T-helper 2 cell treated with Interferon-gamma antibody and Interleukin-4, amounts not matched to agents 100 ng/mL and 5 ng/mL, for 36 hours (primary cell): ENCODE measurements around the gene C12orf60. TPM values are rescaled to one million over a fixed set of nuclear protein-coding genes. Genes with fewer than 3 reads are reported as not detected.

Experiments used
- intact Hi-C: fragments of 100-400 bp; cut with micrococcal nuclease; formaldehyde crosslinking; loops from one replicate; pipeline ENCODE4 v1.15.1; 2023
- total RNA-seq: library from RNA; stranded (reverse); gene quantifications from 2 replicates; pipeline ENCODE4 v1.2.3, GENCODE V29; 2022

C12orf60 gene
- total RNA-seq, 1 donor from 2014 or later: 1.5 TPM

GRCh38 chr12:14775636-14775980 lies 27.9 kb upstream of the C12orf60 start:
- intact Hi-C loops: loop anchor here (2.0 kb wide), 1 partner anchor 221 kb away; no protein-coding TSS in a partner anchor

DNA sequence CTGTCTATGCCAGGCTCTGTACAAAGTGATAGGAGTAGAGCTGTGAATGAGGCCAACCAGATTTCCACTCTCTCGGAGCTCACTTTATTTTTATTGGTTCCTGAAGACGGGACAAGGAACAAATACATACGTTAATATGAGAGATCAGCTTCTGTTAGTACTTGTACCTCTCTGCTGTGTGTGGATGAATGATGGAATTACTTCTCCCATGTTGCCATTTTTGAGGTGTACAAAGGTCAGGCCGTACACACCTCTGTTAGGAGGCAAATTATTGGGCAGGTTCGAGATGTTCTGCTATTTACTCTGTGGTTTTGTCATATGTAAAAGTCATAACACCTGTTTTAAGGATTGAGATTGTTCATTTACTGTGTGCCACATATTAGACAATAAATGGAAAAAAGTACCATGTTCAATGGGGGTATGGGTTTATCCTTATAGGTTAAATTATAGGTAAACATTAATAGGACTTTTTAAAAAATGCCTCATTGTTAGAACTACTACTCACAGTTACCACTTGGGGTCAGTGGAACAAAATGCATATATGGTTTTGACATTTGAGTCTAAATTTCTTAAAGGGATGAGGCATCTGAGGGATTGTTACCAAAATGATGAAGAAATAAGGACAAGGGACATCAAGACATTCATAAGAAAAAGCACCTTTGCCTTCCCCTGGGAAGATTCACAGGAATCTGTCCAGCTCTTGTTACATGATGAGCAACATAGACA lies 27.1 kb upstream of the C12orf60 start:
- intact Hi-C loops: no loop called here

GRCh38 chr12:14777271-14777670 lies 26.2 kb upstream of the C12orf60 start:
- intact Hi-C loops: no loop called here

DNA sequence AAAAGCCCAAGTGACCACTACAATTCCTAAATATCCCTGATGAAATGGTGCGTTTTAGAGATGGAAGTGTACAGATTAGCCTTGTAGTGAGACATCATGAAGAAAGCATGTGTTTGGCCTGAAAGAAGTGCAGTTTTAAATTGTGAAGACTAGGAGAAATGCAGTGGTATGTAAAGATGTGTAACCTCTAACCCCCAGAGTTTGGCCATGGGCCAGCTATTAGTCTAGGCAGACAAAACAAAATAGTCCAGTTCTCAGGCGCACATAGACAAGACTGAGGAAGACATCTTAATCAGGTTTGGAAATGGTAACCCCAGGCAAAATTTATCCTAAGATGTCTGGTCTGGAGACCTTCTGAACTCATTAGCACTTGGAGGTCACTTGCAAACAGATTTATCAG lies 23.6 kb upstream of the C12orf60 start:
- intact Hi-C loops: no loop called here

GRCh38 chr12:14780859-14781258 lies 22.6 kb upstream of the C12orf60 start:
- intact Hi-C loops: no loop called here

DNA sequence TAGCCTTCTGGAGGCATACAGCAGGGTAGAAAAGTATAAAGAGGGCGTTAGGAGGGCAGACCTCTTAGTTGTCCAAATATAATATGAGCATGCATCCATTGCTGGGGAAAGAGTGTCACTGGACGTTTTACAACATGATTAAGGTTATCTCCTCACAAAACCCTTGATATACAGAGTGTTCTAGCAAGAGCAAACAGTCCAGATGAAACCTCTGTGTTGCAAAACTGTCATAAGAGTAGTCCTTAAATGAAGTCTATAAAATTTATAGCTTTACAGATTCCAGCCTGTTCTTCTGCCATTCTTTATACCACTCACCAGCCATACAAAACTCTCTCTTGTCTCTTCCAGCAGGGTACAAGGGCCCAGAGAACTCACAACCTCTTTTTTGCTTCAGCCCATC lies 21.9 kb upstream of the C12orf60 start:
- intact Hi-C loops: no loop called here

- intact Hi-C loops: no loop called here
Observed at GRCh38 chr12:14782756-14783155, 20.7 kb upstream of the C12orf60 start.

DNA sequence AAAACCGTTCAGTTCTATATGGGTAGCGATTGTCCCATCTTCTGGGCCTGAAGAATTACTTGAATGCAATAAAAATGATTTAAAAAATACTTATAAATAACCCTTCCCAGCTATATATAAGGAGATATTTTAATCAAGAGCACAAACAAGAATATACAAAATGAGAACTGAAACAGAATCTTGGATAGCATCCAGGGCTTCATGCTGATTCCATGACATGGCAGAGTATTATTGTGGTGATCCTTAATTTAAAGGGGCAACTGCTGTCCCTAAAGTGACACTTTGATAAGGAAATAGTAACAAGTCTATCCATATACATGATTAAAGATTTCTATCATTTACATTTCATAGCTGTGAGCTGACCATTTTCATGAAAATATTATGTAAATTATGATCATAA lies 19.0 kb upstream of the C12orf60 start:
- intact Hi-C loops: no loop called here

DNA sequence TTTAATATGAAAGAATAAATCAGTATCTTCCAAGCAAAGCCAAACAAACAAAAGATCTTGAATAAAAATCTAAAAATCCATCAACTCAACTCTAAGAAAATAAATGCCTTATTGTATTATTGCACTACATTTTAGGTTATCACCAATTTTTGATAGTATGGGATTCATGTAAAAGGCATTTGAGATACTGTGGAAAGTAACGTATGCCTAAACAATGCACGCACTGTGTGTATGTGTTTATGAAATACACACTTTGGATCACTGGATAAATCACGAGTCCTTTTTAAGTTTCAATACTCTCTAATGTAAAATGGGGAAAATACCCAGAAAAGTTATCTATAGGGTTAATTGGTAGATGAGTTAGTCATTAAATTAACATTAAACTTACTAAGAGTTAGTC lies 17.9 kb upstream of the C12orf60 start:
- intact Hi-C loops: no loop called here

GRCh38 chr12:14795028-14795448 lies 8.4 kb upstream of the C12orf60 start:
- intact Hi-C loops: no loop called here

DNA sequence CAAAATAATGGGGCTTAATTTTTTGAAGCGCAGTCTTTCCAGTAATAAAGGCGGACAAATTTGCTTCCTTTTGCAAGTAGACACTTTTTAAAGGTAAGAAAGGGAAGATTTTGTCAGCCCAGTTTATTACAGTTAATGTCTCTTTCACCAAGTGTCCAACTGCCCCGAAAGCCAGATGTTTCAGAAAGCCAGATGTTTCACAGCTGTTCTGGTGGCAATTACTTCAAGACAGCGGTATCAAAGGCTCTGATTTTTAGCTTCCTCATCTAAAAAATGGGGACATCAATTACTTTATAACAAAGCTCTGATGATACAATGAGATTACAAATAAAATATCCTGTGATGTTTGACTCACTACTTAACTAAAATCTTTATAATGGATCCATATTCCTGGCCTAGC lies 1.2 kb upstream of the C12orf60 start:
- intact Hi-C loops: loop anchor here (10.0 kb wide), 1 partner anchor 77 kb away; no protein-coding TSS in a partner anchor

DNA sequence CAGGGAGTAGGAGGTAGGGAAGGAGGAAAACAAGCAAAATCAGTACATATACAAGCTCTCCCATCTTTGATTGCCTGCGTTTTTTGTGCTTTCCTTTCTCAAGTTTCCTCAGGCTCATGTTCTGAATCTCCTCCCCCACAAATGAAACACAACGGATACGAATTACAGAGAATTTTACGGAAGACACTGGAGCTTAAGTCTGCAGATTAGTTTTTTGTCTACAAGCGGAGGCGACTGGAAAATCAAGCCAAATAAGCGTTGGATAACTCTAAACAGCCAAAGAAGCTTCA lies 804 bp upstream of the C12orf60 start:
- intact Hi-C loops: loop anchor here (1.0 to 10.0 kb wide), 4 partner anchors 28 to 1080 kb away; partner anchors contain the start of genes ARHGDIB and STRAP

- intact Hi-C loops: loop anchor here (1.0 to 10.0 kb wide), 4 partner anchors 29 to 1079 kb away; partner anchors contain the start of genes ARHGDIB and STRAP
Observed at GRCh38 chr12:14803830-14804160, 325 bp downstream of the C12orf60 start.

- intact Hi-C loops: no loop called here
Observed at GRCh38 chr12:14810167-14810952, 6.9 kb downstream of the C12orf60 start.

- intact Hi-C loops: no loop called here
Observed at GRCh38 chr12:14810953-14811483, 7.5 kb downstream of the C12orf60 start.

DNA sequence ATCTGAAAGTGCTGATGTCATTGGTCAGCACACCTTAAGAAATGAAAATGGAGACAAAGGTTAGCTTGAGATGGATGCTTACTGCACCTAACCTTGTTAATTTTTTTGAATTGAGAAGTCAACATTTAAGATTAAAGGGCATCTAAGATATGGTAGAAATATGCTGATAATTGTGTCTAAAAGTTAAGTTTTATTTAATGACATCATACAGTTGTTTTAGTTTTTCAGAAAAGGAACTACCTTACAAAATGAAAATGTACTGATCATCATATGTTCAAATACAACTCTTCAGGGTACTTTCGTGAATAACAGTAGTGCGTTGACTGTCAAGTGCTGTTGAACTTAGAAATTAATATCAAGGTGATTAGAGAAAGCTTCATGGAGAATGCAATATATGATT lies 8.0 kb downstream of the C12orf60 start:
- intact Hi-C loops: no loop called here

- intact Hi-C loops: no loop called here
Observed at GRCh38 chr12:14814014-14814413, 10.5 kb downstream of the C12orf60 start, which contains the start of gene SMCO3. SMCO3 (minus strand) TSS chr12:14814182; CDS start chr12:14806680, 7,502 bp downstream.

DNA sequence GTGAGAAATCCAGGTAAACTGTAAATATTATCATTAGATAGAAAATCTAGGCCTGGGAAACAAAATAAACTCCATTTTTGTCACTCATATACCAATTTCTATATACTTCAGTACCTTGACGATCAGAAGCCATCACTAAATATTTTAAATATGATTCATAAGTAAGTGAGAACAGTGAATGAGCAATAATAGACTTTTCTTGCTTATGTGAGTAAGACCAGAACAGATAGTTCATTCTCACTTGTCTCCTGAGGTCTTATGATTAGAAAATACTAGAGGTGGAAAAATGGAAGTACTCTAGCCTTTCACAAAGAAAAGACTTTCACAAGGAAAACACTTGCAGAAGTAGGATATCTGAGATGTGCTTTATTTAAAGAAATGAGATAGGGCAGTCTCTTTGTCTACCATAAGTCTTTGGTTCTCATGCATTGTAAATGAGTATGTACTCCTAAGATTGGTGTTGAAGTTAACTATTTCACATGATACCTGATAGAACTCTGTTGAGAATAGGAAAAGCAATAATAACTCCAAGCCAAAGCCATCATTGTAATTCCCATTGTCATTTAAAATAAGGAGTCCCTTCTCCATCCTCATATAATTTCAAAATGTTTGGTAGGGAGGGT lies 20.7 kb downstream of the C12orf60 start:
- intact Hi-C loops: no loop called here

- intact Hi-C loops: no loop called here
Observed at GRCh38 chr12:14825256-14825655, 21.8 kb downstream of the C12orf60 start.

- intact Hi-C loops: no loop called here
Observed at GRCh38 chr12:14826491-14826890, 23.0 kb downstream of the C12orf60 start.

DNA sequence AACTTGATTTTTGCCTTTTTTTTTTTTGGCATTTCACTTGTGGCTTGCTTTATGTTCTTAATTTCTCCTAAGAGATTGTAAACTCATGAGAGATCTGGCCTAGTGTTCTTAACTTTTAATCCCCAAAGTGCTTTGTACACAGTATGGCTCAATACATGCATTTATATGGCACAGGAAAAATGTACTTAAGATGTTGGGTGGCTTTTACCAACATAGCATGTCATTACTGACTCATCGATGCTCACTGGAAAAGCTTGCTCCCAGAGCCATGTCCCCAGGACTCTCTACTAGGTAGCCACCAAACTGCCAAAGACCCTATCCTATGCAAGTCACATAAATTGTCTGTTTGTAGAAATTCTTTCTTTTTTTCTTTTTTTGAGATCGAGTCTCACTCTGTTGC lies 23.6 kb downstream of the C12orf60 start:
- intact Hi-C loops: no loop called here

GRCh38 chr12:14828892-14829291 lies 25.4 kb downstream of the C12orf60 start:
- intact Hi-C loops: no loop called here
